GM18873 (cell line): Measurements from ENCODE around the gene ELOVL6.
"Not testable (repeated sequence)": the region's sequence is repeated elsewhere in the genome, so short reads cannot be mapped to it uniquely, and the experiment has no call there.

ENCODE experiments used
- ATAC-seq: cut with Tn5 transposase; IDR thresholded peaks from one replicate; pipeline ENCODE4 v1.9.1; 2021; ENCODE audit warnings: mild to moderate bottlenecking, moderate library complexity, moderate number of reproducible peaks; ENCODE audit not compliant: unreplicated experiment, low FRiP score

ELOVL6 gene

DNA sequence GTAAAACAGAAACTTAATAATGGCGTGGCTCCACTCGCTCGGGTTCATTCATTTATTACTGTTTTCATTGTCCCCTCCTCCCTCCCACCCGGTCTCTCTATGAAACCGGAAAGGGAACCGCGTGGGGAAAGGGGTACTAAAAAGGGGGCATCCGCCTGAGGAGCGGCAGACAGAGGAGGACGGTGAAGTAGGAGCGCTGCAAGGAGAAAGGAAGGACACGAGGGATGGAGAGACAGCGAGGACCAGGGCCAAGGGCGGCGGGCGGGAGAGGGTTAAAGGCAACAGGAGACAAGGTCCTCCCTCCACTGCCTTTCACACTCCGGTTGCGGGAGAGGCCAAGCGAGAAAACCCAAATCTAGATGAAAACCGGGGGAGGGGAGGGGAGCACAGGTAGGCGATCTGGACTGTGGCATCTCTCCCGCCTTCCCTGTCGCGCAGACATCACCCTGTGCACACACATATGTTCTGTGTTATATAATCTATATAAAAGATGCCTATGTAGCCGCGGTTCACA lies 829 bp downstream of the ELOVL6 start:
- no peak for ATAC-seq

GRCh38 chr4:110196871-110197528 lies 1.4 kb downstream of the ELOVL6 start:
- ATAC-seq: no peak

DNA sequence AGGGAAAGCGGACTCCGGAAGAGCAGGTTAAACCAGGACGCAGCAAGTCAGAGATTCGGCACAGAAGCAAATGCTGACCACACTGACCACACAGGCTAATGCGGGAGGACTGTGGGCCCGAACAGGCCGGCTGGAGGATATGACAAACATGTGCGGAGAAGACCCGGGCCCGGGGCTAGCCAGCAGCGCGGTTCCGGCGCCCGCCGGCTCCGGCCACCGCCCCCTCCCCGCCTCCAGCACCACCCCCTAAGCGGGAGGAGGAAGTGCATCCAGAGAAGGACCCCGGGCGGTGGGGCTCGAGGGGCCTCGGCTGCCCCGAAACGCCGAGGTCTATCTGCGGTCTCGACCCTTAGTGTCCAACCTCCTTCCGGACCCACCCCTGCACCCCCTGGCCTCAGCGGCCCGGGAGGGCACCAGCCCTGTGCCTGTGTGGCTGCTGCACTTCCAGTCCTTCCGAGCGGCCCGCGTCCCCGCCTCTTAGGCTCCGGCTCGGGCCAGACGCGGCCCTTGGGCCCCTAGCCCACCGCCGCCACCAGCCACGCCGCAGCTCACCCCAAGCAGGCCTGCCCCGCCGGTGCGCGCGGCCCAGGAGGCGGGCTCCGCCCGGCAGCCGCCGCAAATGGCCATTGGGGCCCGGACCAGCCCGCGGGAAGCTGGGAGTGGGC lies 2.1 kb downstream of the ELOVL6 start:
- ATAC-seq: no peak

DNA sequence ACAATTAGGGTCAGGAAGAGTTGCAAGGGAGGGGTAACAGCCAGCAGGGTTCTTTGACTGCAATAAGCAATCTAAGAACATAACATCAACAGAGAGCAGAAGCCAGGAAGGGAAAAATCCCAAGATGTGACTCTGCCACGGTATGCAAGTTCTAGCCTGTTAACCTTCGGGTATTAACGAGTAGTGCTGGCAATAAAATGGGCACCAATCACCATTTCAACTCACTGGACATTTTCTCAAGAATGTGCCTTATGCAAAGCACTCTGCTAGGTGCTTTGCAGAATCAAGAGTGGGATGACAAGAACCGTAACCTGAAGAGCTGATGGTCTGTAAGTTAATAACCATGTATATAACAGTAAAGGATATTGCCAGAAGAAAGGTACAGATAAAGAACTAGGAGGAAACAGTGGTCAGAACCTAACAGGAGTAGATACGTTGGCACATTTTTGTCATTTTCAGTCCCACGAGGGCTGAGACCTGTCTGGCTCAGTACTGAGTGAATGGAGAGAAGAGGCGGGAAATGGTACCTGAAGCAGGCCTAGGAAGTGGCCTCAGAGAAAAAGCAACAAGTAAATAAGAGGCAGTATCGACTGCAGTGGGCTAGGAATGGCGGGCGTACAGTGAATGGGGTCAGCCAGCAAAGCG lies 2.7 kb downstream of the ELOVL6 start:
- ATAC-seq: no peak

DNA sequence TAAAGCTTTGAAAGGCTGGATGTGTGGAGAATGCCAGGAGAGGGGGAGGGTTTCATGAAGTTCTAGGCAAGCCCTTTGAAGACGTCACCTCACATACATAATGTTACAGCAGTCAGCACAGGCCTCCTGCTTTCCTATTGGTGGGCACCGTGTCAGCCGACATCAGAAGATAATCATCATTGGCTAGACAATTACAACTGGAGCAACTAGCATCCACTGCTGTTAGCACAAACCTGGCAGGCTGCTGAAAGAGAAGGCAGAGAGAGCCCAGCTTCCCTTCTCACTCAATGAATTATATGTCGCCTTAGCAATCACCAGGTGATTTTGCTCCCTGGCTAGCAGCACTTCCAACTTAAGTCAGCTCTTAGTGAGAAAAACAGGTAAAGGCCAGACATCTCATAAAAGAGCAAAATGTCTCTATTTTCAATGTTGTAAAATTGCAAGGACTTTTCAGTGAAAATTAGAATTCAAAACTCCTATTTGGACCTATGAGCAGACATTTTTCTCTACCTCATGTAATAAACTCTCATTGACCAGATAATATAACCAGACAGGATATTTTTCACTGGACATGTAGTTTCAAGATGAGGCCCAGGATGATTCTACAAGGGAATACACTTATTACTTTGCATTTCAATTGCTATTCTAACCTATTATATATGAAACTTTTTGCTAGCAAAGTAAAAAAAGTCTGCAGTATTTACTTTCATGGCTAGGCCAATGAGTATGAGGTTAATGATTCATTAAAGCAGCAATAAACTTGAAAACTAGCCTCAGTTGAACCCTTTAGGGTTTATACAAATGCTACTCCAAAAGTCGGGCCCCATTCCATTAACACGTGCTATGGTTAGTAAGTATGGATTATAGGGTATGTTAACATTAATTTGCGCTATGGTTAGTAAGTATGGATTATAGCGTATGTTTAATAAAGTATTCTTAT lies 4.3 kb downstream of the ELOVL6 start:
- peak; percentile 93 for ATAC-seq

GRCh38 chr4:110193287-110193686 lies 5.1 kb downstream of the ELOVL6 start:
- not testable (repeated sequence) for ATAC-seq

GRCh38 chr4:110190249-110190648 lies 8.2 kb downstream of the ELOVL6 start:
- ATAC-seq: no peak

DNA sequence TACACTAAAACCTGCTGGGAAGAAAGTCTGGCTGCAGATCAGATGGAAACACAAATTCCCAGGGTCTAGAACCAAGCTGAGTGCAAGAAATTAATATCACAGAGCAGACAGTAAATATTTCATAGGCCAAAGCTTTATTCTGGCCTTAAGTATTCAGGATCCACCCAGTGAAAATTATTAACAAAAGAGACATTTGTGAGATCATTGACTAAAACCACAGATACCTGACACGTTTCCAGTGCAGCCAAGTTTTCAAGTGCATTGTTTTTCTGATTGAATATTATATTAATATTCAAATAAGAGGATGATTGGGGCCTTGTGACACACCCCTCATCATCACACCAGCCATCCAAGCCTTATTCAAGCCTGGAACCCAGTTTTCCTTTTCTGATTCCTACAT lies 10.3 kb downstream of the ELOVL6 start:
- ATAC-seq: no peak

DNA sequence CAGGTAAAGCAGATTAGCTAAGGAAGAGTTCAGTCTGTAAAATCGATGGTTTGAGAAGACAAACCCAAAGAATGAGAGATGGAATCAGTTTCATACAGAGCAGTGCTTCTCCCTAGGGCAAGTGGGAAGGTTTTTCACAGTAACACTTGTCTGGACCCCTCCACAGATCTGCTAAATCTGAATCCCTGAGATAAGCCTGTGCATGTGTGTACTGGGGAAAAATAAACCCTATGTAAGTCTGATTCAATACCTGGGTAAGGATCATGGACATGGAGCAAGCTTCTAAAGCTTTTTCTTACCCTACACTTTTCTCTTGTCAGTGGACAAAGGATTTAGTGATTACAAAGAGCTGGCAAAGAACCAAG lies 13.6 kb downstream of the ELOVL6 start:
- ATAC-seq: no peak

GRCh38 chr4:110184140-110184790 lies 14.2 kb downstream of the ELOVL6 start:
- ATAC-seq: no peak

- no peak for ATAC-seq
Observed at GRCh38 chr4:110183643-110184042, 14.8 kb downstream of the ELOVL6 start.

DNA sequence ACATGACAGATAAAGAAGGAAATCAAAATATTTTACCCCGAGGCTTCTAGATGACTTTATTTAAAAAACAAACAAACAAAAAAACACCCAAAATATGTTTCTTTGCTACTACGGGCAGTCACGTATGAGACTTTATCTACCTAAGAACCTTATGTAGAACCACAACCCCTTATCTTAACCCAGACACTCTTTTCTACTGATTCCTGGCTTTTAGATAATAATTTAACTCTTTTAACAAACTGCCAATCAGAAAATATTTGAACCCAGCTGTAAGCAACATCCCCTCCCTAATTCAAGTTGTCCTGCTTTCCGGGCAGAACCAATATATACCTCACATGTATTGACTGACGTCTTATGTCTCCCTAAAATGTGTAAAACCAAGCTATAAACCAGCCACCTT lies 15.4 kb downstream of the ELOVL6 start:
- ATAC-seq: no peak

- no peak for ATAC-seq
Observed at GRCh38 chr4:110181890-110182289, 16.5 kb downstream of the ELOVL6 start.

- no peak for ATAC-seq
Observed at GRCh38 chr4:110175634-110176033, 22.8 kb downstream of the ELOVL6 start.

DNA sequence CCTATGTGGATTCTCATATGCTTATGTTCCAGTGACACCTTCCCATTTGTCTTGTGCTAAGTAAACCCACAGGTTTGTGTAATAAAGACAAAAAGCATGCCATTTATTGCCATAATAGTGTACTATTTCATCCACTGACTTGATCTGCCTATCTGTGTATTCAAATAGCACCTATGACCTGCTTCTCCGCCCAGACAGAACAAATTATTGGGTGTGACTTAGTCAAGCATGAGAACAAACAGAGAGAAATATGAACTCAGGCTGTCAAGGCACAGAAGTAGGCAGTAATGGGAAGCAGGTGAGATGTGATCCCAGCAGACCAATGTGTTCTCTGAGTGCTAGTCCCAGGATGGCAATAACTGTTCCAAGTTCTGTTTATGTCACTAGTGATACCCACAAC lies 25.4 kb downstream of the ELOVL6 start:
- no peak for ATAC-seq

DNA sequence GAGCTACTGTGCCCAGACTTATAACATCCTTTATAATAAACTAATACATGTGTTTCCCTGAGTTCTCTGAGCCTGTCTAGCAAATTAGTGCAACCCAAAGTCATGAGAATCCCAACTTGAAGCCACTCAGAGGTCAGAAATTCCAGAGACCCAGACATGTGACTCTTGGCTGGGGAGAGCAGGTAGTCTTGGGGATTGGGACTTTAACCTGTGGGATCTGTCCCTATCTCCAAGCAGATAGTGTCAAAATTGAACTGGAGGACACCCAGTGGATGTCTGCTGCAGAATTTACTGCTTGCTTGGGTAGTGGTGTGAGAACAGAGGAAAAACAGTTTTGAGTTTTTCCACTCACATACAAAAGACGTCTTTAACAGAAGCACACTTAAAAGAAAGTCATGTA lies 26.4 kb downstream of the ELOVL6 start:
- no peak for ATAC-seq

- ATAC-seq: no peak
Observed at GRCh38 chr4:110170861-110171260, 27.6 kb downstream of the ELOVL6 start.

DNA sequence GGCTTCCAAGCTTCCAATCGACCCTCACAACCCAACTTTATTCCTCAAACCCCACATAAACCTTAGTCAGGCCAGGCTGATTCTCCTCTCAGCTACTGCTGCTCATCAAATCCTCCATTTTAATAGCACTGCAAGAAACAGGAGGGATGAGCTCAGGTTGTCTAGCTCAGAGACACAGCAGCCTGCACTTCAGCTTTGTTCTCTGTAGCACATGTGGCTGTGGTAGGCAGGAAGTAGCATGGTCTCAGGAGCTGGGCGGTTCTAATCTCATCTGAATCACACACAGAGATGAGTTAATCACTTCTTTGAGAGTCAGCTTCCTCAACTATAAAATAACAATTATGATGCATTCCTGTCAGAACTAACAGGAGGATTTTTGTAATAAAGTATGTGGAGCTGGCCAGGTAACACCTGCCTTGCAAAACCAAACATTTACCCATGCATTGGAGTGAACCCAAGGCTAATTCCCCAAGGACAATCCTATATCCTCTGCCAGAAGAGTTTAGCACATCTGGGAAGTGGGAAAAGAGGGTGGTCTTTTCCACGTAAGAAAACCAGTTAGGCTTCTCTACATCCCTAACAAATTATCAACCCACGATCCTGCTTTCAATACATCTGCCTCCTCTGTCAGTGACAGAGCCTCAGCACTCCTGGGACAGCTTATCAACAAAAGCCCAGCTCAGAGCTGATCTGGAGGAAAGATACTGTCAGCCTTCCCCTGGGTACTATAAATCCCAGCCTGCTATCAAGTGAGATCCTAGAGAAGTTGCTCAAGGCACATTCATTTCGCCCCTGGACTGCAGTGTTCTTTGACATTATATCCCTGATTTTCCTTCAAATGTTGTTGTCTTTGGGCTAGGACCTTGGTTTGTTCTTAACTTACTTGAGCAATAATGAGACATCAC lies 32.8 kb downstream of the ELOVL6 start:
- no peak for ATAC-seq

DNA sequence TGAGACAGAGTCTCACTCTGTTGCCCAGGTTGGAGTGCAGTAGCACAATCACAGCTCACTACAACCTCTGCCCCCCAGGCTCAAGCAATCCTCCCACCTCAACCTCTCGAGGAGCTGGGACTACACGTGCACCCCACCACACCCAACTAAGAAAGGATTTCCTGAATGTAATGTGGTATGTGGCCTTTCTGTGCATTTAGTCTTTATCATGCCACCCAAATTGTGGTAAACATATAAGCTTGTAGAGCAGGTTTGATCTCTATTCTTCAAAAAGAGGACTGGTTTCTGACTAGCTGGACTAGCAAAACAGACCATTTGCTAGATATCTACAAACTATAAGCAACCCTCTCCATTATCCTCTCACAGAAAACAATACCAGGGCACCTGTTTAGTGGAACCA lies 33.6 kb downstream of the ELOVL6 start:
- ATAC-seq: no peak
